Left lobe of liver (tissue), 2 donors: Measurements from ENCODE around the gene DNASE1L1. TPM values are rescaled to one million over a fixed set of nuclear protein-coding genes. Genes with fewer than 3 reads are reported as not detected.
A peak's percentile ranks its signal among the peaks of the same experiment; 100 is the strongest.

ENCODE experiments used
- ATAC-seq: fragments of 200-7000 bp; cut with Tn5 transposase; one replicate; pipeline ENCODE4 v1.9.1; 2020; ENCODE audit warnings: mild to moderate bottlenecking, moderate library complexity
- DNase-seq: peaks from one replicate; pipeline ENCODE4 v3.0.0-alpha.2; 2020; ENCODE audit warnings: low spot score
- total RNA-seq: library from RNA; stranded (reverse); gene quantifications from one replicate; pipeline ENCODE4 v1.2.1, GENCODE V29; 2021
- donor health status: DM: no; HTN: no; CAD: no; lungs with moderate emphysema.
- donor health status: DM: no; HTN: yes; CAD: no.

Gene DNASE1L1, protein sequence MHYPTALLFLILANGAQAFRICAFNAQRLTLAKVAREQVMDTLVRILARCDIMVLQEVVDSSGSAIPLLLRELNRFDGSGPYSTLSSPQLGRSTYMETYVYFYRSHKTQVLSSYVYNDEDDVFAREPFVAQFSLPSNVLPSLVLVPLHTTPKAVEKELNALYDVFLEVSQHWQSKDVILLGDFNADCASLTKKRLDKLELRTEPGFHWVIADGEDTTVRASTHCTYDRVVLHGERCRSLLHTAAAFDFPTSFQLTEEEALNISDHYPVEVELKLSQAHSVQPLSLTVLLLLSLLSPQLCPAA
- total RNA-seq: 14.9 TPM

- ATAC-seq (peak; percentile 36), DNase-seq (peak; percentile 60)
Measured at GRCh38 chrX:154409222-154409871, at the start of gene DNASE1L1. Gene DNASE1L1 (minus strand): TSS chrX:154409254. CDS start chrX:154405568, 3,686 bp downstream.

- DNase-seq: no peak
- peak; percentile 82 for ATAC-seq
Measured at GRCh38 chrX:154458116-154458953, 49.3 kb upstream of the DNASE1L1 start, which contains the start of gene PLXNA3. Gene PLXNA3 (plus strand): TSS chrX:154458281. CDS start chrX:154460184, 1,903 bp downstream.

GRCh38 chrX:154457491-154458115, 48.5 kb upstream of the DNASE1L1 start:
- ATAC-seq (peak; percentile 74), DNase-seq (no peak)

DNA sequence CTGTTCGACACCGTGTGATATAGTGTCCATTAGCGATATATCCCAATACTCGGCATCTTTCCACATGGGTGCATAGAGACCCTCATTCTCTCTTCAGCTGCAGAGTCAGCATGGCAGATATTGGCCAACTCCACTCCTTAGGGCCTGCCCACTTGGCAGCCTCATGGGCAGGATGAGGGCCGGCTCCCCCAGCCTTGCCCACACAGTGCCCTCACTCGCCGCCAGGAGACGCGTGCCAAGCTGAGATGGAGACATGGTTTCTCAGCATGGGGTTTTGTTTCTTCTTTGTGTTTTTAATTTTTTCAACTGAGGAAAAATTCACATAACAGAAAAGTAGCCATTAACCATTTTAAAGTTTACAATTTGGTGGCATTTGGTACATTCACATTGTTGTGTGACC, 43.8 kb upstream of the DNASE1L1 start:
- DNase-seq (no peak), ATAC-seq (no peak)

DNA sequence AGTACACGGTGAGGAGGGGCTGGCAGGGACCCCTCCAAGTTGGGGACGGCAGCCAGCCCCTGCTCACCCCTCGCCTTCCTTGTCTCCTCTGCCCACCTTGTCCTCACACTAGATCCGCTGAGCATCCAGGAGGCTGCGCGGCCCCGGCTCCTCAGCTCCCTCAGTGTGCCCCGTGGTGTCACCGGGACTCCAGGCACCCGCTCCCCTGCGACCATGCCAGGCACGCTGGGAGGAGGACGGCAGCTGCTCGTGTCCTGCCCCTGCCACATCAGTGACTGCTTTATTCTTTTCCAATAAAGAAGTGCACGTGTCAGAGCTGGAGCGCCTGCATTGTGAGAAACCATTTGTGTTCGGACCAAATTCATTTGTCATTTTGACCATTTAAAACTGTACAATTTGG, 41.3 kb upstream of the DNASE1L1 start:
- no peak for ATAC-seq

GRCh38 chrX:154449618-154450017, 40.6 kb upstream of the DNASE1L1 start:
- no peak for ATAC-seq
- DNase-seq: no peak

More for the DNA sequence above, 41.3 kb upstream of the DNASE1L1 start:
- no peak for DNase-seq

GRCh38 chrX:154448484-154448883, 39.4 kb upstream of the DNASE1L1 start:
- DNase-seq (no peak), ATAC-seq (no peak)

- no peak for DNase-seq
- ATAC-seq: no peak
Measured at GRCh38 chrX:154446430-154446829, 37.4 kb upstream of the DNASE1L1 start.

- no peak for ATAC-seq
- DNase-seq: no peak
Measured at GRCh38 chrX:154445776-154446175, 36.7 kb upstream of the DNASE1L1 start.

GRCh38 chrX:154444755-154445246, 35.7 kb upstream of the DNASE1L1 start:
- DNase-seq (no peak), ATAC-seq (peak; percentile 3)

DNA sequence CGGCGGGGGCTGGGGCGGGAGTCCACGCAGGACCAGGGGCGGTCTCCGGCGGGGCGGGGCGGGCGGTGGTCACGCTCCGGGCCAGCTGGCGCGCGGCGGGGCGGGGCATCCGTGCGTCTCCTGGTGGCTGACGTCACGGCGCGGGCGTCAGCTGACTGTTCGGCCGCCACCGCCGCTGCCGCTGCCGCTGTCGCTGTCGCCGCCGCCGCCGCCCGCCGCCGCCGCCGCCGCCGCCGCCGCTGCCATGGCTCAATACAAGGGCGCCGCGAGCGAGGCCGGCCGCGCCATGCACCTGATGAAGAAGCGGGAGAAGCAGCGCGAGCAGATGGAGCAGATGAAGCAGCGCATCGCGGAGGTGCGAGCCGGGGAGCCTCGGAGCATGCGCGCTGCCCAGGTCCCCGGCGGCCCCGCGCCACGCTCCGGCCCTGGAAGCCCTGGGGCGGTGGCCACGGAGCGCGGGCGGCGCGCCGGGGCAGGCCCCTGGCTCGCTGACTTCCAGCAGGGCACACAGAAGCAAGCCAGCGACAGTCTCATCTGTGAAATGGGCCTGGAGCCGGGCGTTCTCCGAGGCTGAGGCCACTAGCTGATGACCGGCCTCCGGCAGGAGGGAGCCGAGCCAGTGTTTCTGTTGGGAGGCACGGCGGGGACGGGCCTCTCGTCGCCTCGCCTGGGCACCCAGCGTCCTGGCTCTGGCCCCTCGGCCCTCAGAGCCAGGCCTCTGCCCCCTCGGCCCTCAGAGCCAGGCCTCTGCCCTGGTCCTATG, 35.1 kb upstream of the DNASE1L1 start, which contains the start of gene FAM50A:
FAM50A (plus strand) TSS at position 150 of the 763 bp plus-strand sequence; CDS start at position 245, 95 bp downstream.
- ATAC-seq: peak; percentile 91
- DNase-seq: peak; percentile 76

- DNase-seq: no peak
- ATAC-seq: peak; percentile 6
Measured at GRCh38 chrX:154443479-154443910, 34.4 kb upstream of the DNASE1L1 start.

DNA sequence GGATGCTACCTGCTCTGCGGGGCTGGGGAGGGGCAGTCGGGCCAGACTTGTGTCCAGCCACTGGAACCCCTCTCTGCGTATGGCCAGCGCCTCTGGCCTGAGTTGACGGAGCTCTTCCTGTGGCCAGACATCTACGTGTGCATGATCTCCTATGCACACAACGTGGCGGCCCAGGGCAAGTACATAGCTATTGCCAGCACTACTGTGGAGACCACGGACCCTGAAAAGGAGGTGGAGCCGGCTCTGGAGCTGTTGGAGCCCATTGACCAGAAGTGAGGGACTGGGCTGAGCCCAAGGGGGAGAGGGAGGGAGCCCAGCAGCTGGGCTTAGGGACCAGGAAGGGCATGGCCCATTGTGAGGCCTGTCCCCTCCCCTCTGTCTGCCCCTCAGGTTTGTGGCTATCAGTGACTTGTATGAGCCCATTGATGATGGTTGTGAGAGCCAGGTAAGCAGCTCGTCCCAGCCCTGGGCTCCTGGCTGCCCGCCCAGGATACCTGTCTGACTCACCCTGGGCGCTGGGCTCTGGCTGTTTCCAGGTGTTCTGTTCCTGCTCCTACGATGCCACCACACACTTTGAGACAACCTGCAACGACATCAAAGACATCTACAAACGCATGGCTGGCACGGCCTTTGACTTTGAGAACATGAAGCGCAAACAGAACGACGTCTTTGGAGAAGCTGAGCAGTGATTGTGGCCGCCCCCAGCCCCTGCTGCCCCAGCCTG, 33.1 kb upstream of the DNASE1L1 start:
- ATAC-seq: no peak
- DNase-seq: no peak

GRCh38 chrX:154441564-154441963, 32.5 kb upstream of the DNASE1L1 start:
- DNase-seq (no peak), ATAC-seq (no peak)

DNA sequence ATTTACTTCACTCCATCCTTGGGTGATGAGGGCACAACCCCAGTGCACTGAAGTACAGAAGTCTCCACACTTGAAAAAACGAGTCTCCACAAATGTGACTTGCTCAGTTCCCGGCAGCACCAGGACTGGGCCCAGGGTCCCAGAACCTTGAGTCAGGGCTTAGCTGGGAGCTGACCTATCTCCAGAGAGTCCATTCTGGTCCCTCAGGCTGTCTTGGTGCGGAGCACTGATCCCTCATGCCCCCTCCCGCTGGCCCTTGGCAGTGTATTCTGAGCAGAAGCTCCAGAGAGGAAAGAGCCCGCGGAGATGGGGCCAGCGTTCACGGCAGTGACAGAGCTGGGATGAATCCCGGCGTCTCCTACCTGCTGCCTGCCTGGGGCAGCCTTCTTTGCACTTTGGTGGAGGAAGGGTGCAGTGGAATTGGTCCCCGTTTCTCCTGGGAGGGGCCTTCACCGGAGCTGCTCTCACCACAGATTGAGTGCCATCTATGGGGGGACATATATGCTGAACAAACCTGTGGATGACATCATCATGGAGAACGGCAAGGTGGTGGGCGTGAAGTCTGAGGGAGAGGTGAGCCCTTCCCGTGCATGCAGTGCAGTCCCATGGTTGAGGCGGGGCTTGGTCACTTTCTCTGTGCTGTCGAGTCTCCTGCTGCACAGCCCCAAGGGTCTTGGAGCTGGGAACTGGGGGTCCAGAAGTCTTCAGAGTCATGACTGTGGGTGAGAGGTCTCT, 31.7 kb upstream of the DNASE1L1 start:
- ATAC-seq (no peak), DNase-seq (no peak)

DNA sequence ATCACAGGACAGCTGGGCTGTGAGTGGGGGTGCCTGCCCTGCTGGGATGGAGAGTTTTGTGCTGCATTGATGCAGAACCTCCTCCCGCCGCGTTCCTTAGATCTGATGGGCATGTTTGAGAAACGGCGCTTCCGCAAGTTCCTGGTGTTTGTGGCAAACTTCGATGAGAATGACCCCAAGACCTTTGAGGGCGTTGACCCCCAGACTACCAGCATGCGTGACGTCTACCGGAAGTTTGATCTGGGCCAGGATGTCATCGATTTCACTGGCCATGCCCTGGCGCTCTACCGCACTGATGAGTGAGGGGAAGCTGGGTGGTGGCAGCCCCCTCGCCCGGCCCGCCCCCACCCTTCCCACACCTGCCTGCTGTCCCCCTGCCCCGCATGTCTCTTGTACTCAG, 30.8 kb upstream of the DNASE1L1 start:
- DNase-seq (peak; percentile 61), ATAC-seq (peak; percentile 43)

DNA sequence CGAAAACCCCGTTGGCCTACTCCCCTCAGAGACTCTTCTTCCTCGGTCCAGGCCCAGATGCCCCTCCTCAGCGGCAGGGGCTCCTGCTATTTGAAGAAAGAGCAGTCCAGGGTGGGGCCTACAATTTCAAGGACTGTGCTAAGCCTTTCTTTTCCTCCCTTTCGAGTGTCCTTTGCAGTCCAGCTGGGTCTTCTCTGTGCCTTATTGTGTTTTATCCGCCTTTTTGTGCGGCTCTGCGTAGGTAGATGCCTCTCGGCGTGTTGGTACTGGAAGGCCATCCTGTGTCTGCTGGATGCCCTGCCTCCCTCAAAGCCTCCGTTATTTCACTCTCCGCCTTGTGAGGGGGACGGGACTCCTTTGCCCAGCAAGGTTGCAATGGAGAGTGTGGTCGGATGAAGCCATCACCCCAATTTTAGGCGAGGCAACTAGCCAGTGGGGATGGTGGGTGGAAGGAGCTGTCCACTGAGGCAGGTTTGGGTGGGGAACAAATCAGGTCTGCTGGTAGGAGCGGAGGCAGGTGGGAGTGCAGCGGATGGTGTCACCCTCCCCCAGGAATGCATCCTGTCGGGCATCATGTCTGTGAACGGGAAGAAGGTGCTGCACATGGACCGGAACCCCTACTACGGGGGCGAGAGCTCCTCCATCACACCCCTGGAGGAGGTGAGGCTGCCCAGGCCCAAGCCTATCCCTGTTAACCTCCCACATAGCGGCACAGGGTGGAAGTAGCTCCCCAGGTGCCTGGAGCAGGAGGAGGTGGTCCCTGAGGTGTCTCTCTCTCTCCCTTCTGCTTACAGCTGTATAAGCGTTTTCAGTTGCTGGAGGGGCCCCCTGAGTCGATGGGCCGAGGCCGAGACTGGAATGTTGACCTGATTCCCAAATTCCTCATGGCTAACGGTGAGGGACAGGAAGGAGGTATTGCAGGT, 29.2 kb upstream of the DNASE1L1 start:
- ATAC-seq: no peak
- no peak for DNase-seq
